GM18526 (cell line): ENCODE data around the gene RRP15.

Experiments
- POLR2A ChIP-seq: IDR thresholded peaks from 3 replicates; pipeline ENCODE4 v1.6.1; 2011; ENCODE audit not compliant: insufficient read length; ENCODE audit errors: extremely low read depth

The RRP15 gene

DNA sequence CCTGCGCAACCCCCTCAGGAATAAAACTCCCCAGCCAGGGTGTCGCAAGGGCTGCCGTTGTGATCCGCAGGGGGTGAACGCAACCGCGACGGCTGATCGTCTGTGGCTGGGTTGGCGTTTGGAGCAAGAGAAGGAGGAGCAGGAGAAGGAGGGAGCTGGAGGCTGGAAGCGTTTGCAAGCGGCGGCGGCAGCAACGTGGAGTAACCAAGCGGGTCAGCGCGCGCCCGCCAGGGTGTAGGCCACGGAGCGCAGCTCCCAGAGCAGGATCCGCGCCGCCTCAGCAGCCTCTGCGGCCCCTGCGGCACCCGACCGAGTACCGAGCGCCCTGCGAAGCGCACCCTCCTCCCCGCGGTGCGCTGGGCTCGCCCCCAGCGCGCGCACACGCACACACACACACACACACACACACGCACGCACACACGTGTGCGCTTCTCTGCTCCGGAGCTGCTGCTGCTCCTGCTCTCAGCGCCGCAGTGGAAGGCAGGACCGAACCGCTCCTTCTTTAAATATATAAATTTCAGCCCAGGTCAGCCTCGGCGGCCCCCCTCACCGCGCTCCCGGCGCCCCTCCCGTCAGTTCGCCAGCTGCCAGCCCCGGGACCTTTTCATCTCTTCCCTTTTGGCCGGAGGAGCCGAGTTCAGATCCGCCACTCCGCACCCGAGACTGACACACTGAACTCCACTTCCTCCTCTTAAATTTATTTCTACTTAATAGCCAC is 60.7 kb downstream of the RRP15 start:
- no peak for TF ChIP-seq POLR2A

DNA sequence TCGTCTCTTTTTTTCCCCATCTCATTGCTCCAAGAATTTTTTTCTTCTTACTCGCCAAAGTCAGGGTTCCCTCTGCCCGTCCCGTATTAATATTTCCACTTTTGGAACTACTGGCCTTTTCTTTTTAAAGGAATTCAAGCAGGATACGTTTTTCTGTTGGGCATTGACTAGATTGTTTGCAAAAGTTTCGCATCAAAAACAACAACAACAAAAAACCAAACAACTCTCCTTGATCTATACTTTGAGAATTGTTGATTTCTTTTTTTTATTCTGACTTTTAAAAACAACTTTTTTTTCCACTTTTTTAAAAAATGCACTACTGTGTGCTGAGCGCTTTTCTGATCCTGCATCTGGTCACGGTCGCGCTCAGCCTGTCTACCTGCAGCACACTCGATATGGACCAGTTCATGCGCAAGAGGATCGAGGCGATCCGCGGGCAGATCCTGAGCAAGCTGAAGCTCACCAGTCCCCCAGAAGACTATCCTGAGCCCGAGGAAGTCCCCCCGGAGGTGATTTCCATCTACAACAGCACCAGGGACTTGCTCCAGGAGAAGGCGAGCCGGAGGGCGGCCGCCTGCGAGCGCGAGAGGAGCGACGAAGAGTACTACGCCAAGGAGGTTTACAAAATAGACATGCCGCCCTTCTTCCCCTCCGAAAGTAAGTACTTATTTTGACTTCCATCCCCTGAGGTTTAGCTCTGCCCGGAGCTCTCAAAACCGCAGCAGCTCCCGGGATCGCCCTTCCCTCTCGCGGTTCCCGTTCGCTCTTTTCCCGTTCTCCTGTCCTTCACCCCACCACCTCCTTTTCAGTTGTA is 61.5 kb downstream of the RRP15 start:
- TF ChIP-seq POLR2A = no peak

DNA sequence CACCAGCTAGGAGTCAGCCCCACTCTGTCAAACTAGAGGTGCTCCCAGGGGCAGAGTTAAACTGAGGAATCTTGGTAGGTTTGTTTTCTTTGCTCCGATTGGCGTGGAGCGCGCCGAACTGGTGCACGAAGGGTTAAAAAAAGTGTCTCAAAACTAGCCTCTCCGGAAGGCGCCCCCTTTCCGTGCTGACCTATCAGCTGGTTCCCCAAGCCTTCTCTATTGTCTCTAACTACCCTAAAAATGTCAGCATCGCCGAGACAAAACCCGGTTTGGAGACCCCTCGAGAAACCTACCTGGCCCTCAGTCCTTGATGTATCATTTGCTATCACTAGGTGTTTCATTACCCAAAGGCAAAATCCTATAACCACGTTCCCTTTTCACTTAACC is 62.2 kb downstream of the RRP15 start:
- TF ChIP-seq POLR2A = no peak

DNA sequence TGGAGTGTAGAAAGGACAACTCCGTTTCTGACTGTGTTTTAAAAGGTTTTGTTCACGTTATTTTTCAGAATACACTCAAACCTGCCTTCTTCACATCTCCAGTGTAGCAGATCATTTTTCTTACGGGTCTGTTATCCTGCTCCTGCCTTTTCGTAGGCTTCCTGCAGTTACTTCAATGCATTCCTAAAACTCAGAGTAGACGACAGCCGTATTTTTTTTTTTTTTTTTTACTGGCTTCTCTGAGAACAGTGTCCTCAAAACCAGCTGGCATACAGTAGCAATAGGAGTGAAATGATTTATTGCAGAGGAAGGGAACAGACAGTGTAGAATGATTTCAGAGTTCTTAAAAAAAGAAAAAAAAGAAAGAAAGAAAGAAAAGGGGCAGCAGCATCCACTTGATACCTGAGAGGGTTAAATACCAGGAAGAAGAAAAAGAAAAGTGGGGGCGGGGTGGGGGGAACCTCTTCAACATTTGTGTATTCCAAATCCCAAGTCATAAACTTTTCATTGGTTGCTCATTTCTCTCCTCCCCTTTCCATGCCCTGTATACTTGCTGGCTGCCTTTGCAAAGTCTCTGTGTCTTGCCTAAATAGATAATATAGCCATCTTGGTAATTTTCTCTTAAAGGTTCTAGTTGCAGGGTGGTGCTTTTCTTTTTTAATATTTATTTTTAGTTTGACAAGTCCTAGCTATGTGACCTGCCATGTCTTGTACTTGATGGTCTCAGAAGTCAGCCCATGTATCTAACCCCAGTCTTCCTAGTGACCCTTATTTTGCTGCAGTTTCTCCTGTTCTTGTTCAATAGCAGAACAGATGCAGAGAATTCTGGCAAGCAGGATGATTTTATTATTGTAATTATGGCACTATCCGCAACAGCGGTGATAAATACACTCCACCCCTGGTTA is 62.9 kb downstream of the RRP15 start:
- TF ChIP-seq POLR2A = no peak

DNA sequence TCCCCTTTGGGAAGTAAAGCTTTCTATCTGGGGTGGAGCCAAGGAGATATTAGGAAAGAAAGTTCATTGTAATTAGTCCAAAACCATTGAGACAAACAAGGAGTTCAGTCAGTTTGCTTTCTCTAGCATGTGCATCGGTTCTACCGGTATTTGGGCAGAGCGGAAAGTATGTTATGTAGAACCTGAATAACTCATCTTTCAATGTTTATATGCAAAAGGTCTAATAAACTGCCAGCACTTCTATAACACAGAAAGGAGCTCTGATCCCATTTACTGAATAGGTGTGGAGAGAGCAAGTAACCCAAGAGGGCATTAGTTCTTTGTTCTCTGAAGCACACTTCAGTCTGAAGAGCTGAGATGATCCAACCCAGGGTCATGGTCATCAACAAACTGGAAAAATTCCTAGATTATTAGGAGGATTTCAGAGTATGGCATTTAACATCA is 63.6 kb downstream of the RRP15 start:
- TF ChIP-seq POLR2A = no peak

DNA sequence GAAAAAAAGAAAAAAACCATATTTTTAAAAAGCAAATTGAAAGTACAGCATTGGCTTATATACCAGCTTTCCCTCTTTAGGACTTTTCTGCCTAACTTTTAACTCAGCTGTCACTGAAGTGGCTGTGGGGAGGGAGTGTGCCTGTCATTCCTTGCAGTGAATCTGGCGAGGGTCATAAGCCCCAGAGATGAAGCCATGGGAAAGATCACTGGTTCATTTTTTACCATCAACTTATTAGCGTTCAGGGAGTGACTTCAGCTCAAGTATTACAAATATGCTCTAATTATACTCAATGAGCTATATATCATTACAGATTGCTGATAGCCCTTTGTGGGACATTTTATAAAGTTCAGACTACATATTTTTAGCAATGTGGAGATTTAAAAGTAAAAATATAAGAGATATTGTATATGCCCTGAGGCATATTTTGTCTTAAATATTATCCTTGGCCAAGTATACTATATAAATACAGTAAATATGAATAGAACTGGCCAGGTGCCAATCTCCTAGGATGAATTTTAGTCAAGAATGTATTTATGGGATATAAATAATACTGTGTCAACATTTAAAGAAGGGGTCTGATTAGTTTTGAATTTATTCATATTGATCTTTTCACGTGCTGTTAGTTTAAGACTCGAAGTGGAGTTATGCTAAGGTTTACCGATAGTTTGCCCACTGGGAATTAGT is 64.4 kb downstream of the RRP15 start:
- no peak for TF ChIP-seq POLR2A

DNA sequence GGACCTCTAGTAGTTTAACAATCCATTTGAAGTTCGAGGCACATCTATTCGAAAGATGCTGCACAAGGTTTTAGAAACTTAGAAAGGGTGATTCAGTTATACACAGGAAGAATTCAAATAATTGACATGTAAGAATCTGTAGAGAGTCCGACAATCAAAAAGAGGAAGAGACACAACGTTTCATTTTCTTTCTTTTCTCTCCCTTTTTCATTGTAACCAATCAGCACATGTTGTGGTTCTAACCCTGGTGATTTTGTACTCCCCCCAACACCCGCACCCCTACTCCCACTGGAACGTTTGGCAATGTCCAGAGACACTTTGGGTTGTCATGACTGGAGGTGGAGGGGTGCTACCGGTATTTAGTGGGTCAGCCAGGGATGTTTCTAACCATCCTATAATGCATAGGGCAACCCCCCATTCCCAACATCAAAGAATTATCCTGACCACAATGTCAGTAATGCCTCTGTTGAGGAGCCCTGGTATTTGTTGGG is 65.0 kb downstream of the RRP15 start:
- no peak for TF ChIP-seq POLR2A

DNA sequence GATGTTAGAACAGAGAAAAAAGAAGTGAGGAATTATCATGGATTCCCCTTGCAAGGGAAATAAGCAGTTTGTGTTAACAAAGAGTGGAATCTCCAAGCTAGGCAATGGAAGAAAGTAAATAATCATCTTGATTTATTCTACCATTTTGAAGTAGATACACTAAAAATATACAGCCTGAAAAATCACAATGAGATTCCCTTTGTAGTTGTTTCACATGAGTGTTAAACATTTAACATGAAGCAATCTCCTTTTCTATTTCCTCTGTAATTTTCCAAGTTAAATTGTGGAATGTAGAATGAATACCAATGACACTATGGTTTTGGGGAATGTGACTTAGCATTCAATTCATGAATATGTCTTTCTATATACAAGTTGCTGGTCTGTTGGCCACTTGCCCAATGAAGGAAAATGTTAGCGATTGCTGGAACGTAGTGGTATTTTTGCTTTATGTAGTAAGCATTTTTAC is 65.7 kb downstream of the RRP15 start:
- TF ChIP-seq POLR2A = no peak

DNA sequence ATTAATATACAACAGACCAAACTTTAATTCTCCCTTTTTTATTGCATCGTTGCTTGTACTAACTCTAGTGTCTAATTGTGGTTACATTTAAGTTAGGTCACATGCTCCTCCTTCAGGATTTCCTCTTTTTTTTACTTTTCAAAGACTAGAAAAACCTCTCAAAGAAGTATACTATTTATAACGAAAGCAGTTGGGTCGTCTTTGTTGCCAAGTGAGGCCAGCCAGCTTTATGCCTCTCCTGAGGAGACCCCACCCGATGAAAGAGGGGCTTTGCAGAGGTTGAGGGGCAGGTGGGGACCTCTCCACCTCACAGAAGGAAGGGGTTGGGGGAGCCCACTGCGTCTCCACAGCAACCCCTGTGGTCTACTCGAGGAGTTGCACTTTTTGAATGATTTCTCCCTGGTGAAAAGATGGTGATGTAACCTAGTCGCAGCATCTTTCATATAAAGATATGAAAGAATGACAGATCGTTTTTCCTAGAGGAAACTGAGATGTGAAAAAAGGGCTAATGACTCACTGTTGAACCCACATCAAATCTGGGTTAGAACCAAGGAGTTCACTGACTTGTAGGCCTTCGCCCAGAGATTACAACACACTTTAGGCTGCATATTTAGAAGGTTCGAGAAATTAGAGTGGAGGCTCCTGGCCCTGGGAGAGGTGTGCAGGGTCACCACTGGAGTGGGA is 66.4 kb downstream of the RRP15 start:
- no peak for TF ChIP-seq POLR2A

DNA sequence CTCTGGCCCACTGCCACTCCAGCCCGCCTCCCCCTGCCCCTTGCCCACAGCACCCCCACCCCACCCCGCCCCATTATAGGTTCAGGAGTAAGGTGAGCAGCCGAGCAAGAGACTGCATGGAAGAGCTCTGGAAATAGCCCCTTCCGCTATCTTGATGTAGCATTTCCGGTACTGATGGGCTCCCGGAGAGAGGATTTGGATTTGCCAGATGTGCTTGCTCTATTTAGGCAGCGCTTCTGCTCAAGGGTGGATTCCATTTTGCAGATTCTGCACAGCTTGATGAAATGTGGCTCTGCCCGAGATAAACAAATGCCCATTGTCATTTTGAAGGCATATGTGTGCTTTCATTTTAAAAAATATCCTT is 67.0 kb downstream of the RRP15 start:
- TF ChIP-seq POLR2A = no peak

DNA sequence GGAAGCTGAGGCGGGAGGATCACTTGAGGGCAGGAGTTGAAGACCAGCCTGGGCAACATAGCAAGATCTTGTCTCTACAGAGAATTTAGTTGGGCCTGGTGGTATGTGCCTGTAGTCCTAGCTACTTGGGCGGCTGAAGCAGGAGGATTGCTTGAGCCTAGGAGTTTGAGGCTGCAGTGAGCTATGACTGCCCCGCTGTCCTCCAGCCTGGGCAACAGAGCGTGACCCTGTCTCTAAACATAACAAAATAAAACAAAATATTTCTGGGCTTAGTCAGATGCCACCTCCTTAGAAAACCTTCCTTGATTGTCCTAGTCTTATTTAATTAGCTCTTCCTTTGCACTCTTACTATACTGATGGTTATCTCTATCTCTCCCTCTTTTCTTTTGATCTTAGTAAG is 68.6 kb downstream of the RRP15 start:
- TF ChIP-seq POLR2A = no peak

DNA sequence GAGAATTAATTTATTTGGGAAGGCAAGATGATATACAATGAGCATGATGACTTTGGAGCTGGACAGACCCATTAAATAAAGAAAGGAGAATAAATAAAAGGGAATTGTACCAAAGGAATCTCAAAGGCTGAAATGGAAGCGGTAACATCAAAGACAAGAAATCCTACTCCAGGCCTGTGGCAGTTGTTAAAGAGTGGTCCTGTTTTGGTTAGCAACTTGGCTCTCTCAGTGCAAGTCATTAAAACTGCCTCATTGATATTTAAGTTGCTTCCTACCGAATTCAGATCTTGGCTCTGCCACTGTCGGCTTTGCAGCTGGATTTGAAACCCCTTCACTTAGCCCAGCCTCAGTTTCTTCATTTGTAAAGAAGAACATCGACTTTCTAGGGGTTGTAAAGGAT is 70.2 kb downstream of the RRP15 start:
- TF ChIP-seq POLR2A = no peak

DNA sequence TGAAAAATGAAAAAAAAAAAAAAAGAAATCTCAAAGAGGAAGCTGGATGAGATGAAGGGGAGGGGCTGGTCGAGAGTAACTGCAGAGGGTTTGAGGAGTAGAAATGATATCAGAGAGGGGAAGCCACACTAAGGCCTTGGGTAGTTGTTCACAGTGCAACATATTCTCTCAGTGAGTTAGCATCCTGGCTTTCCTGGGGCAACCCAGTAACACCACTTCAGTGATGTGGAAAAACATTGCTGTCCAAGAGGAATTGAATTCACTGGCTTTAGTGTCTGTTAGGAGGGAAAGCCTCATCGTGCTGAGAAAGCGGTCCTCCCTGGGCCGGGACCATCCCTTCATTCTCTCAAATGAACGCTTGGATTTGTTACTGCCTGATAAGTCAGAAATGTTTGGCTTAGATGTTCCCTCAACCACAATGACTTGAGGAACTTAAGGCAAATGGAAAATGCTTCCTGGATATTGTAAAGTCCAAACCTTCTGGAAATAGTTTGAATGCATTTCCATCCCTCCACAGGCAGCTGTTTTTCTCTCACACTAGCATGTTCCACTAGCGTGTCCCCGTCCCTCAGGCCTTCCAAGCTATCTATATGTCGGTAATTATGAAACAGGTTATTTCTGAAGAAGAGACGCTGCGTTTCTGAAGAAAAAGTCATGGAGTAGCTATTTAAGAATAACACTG is 72.3 kb downstream of the RRP15 start:
- TF ChIP-seq POLR2A = no peak

DNA sequence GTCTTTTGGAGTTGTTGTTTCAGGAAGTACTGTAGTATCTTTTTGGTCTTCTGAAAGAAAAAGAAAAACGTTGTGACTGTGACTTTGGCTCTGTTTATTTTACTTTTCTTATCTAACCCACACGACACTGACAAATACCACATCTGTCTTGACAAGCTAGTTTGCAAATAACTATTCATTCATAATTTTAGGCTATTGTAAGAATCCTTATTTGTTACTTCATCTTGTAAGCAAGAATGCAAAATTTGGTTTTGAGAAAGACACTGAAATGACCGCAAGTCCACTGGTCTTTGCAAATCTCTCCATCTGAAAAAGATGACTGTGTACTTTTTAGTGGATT is 72.8 kb downstream of the RRP15 start:
- no peak for TF ChIP-seq POLR2A
